Measurements from ENCODE around the gene UNC45A.

Gene UNC45A

DNA sequence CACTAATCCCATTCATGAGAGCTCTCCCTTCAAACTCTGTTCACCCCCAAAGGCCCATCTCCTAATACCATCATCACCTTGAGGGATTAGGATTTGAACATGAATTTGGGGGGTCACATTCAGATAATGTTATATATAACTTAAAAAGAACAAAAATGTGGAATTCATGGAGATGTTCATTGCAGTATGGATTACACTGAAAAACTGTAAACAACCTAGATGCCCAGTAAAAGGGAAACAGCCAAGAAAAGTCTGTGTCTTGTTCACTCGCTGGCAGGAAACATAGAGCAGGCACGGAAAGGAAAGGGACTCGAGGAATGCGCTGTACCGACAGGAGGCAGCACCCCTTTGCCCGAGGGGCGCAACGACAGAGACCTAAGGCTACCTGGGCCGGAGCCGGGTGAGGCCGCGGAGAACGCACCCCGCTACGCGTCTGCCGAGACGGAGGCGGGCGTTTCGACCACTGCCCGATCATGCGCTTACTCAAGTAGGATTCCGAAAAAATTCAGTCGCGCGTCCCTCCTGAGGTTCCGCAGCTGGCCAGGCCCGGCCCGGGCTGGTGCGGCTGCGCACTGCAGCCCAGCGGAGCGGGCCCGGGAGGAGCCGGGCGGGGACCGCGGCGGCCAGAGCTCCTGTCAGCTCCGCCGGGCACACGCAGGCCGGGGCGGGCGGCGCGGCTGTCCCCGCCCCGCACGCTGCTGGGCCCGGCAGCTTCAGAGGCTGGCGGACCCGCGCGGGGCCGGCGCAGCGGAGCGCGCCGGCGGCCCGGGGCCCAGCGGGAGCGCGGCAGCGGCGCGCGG is 32.8 kb upstream of the UNC45A start (continued):
- TF ChIP-seq, protein P1, sequence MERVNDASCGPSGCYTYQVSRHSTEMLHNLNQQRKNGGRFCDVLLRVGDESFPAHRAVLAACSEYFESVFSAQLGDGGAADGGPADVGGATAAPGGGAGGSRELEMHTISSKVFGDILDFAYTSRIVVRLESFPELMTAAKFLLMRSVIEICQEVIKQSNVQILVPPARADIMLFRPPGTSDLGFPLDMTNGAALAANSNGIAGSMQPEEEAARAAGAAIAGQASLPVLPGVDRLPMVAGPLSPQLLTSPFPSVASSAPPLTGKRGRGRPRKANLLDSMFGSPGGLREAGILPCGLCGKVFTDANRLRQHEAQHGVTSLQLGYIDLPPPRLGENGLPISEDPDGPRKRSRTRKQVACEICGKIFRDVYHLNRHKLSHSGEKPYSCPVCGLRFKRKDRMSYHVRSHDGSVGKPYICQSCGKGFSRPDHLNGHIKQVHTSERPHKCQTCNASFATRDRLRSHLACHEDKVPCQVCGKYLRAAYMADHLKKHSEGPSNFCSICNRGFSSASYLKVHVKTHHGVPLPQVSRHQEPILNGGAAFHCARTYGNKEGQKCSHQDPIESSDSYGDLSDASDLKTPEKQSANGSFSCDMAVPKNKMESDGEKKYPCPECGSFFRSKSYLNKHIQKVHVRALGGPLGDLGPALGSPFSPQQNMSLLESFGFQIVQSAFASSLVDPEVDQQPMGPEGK (tag by site-specific recombination; IDR thresholded peaks at IDR 0.05): peak; percentile 37; the same call in 1 of the 2 replicates
- no peak for TF ChIP-seq ZNF791 (tag by site-specific recombination; IDR thresholded peaks at IDR 0.05)
- TF ChIP-seq ZNF561 (tag by site-specific recombination; IDR thresholded peaks at IDR 0.05; ENCODE audit: borderline replicate concordance): peak; percentile 94; the same call in 1 of the 2 replicates
- TF ChIP-seq, protein P2, sequence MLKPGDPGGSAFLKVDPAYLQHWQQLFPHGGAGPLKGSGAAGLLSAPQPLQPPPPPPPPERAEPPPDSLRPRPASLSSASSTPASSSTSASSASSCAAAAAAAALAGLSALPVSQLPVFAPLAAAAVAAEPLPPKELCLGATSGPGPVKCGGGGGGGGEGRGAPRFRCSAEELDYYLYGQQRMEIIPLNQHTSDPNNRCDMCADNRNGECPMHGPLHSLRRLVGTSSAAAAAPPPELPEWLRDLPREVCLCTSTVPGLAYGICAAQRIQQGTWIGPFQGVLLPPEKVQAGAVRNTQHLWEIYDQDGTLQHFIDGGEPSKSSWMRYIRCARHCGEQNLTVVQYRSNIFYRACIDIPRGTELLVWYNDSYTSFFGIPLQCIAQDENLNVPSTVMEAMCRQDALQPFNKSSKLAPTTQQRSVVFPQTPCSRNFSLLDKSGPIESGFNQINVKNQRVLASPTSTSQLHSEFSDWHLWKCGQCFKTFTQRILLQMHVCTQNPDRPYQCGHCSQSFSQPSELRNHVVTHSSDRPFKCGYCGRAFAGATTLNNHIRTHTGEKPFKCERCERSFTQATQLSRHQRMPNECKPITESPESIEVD (tag by site-specific recombination; IDR thresholded peaks at IDR 0.05): no peak
- TF ChIP-seq ZNF488 (tag by site-specific recombination; IDR thresholded peaks at IDR 0.05): no peak
- no peak for TF ChIP-seq ZNF544 (tag by site-specific recombination; IDR thresholded peaks at IDR 0.05)
- TF ChIP-seq ZNF140 (tag by site-specific recombination; IDR thresholded peaks at IDR 0.05): no peak
- peak; percentile 80 for TF ChIP-seq ZBTB17 (tag by site-specific recombination; IDR thresholded peaks at IDR 0.05)
- peak; percentile 40 for TF ChIP-seq SP2 (tag by site-specific recombination; IDR thresholded peaks at IDR 0.05)
- no peak for TF ChIP-seq ZNF843 (tag by site-specific recombination; IDR thresholded peaks at IDR 0.05)
- no peak for TF ChIP-seq ZNF423 (tag by site-specific recombination; IDR thresholded peaks at IDR 0.05)
- no peak for TF ChIP-seq HOXD13 (CRISPR knock-in tag; IDR thresholded peaks at IDR 0.05; ENCODE audit: borderline replicate concordance)
- TF ChIP-seq ZNF350 (tag by site-specific recombination; IDR thresholded peaks at IDR 0.05): no peak
- TF ChIP-seq ZNF146 (tag by site-specific recombination; IDR thresholded peaks at IDR 0.05): no peak
- no peak for TF ChIP-seq ZNF214 (tag by site-specific recombination; IDR thresholded peaks at IDR 0.05; ENCODE audit: borderline replicate concordance)
- TF ChIP-seq RBAK (tag by site-specific recombination; IDR thresholded peaks at IDR 0.05): no peak
- TF ChIP-seq ZNF26 (tag by site-specific recombination; IDR thresholded peaks at IDR 0.05): no peak
- TF ChIP-seq, protein P3, sequence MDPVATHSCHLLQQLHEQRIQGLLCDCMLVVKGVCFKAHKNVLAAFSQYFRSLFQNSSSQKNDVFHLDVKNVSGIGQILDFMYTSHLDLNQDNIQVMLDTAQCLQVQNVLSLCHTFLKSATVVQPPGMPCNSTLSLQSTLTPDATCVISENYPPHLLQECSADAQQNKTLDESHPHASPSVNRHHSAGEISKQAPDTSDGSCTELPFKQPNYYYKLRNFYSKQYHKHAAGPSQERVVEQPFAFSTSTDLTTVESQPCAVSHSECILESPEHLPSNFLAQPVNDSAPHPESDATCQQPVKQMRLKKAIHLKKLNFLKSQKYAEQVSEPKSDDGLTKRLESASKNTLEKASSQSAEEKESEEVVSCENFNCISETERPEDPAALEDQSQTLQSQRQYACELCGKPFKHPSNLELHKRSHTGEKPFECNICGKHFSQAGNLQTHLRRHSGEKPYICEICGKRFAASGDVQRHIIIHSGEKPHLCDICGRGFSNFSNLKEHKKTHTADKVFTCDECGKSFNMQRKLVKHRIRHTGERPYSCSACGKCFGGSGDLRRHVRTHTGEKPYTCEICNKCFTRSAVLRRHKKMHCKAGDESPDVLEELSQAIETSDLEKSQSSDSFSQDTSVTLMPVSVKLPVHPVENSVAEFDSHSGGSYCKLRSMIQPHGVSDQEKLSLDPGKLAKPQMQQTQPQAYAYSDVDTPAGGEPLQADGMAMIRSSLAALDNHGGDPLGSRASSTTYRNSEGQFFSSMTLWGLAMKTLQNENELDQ (tag by site-specific recombination; IDR thresholded peaks at IDR 0.05; ENCODE audit: low read depth): no peak
- TF ChIP-seq SP7 (tag by site-specific recombination; IDR thresholded peaks at IDR 0.05): peak; percentile 47; the same call in 1 of the 2 replicates
- TF ChIP-seq ZNF132 (tag by site-specific recombination; IDR thresholded peaks at IDR 0.05; ENCODE audit: borderline replicate concordance): no peak
- no peak for TF ChIP-seq ZNF23 (tag by site-specific recombination; IDR thresholded peaks at IDR 0.05; ENCODE audit: borderline replicate concordance)
- TF ChIP-seq, protein P4, sequence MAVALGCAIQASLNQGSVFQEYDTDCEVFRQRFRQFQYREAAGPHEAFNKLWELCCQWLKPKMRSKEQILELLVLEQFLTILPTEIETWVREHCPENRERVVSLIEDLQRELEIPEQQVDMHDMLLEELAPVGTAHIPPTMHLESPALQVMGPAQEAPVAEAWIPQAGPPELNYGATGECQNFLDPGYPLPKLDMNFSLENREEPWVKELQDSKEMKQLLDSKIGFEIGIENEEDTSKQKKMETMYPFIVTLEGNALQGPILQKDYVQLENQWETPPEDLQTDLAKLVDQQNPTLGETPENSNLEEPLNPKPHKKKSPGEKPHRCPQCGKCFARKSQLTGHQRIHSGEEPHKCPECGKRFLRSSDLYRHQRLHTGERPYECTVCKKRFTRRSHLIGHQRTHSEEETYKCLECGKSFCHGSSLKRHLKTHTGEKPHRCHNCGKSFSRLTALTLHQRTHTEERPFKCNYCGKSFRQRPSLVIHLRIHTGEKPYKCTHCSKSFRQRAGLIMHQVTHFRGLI (tag by site-specific recombination; IDR thresholded peaks at IDR 0.05): 0 out of 2 replicates have a peak, but pooled peaks have one; percentile 2
- TF ChIP-seq BCL6B (tag by site-specific recombination; IDR thresholded peaks at IDR 0.05): no peak
- no peak for TF ChIP-seq ZBTB26 (tag by site-specific recombination; optimal IDR thresholded peaks at IDR 0.05)
- no peak for TF ChIP-seq ZNF529 (tag by site-specific recombination; IDR thresholded peaks at IDR 0.05; ENCODE audit: insufficient replicate concordance)
